HepG2 (cell line): ENCODE results near the gene TCF7L2. TPM values are rescaled to one million over a fixed set of nuclear protein-coding genes. Genes with fewer than 3 reads are reported as not detected.

Experiments
- ATAC-seq: fragments of 200-7000 bp; cut with Tn5 transposase; 3 replicates; pipeline ENCODE4 v1.9.1; 2020; ENCODE audit warnings: mild to moderate bottlenecking, moderate library complexity
- BruUV-seq: library from RNA; stranded (reverse); fragments of 400-500 nt; replicated peaks from 2 replicates; lab custom pipeline; 2021; lab: Mats Ljungman, UMichigan
- CTCF ChIA-PET: fragments of 300-600 bp; formaldehyde crosslinking; extraction: SDS; loops from one replicate; lab custom pipeline; 2021; ENCODE audit warnings: low total read pairs, inconsistent platforms, low intra/inter-chr PET ratio; lab: Yijun Ruan, JAX
- POLR2A ChIA-PET: fragments of 350-600 bp; sonication (Branson Sonifier 250); formaldehyde crosslinking; loops from one replicate; lab custom pipeline; 2020; ENCODE audit warnings: antibody characterized with exemption, inconsistent platforms; lab: Yijun Ruan, JAX
- DNase-seq: peaks from one replicate; pipeline ENCODE4 v3.0.0-alpha.2; 2015; ENCODE audit warnings: low spot score
- FAIRE-seq: peaks from 3 replicates; lab custom pipeline; 2011; peaks lifted over from hg19 to GRCh38; lab: Jason Lieb, UNC
- H2AFZ ChIP-seq: one replicate; pipeline ENCODE4 v1.6.1; 2011; ENCODE audit warnings: low read length, inconsistent platforms
- H3K27ac ChIP-seq: fragments of 300-600 bp; 3 replicates; pipeline ENCODE4 v1.8.0; 2011; ENCODE audit warnings: mixed run types, mild to moderate bottlenecking, mixed read lengths, low read length, inconsistent platforms; ENCODE audit not compliant: insufficient read depth; ENCODE audit errors: extremely low read length
- H3K27me3 ChIP-seq, 2 experiments: fragments of 200-600 bp in 1 of 2; 2 replicates in 1 of 2; 3 replicates in 1 of 2; pipeline versions ENCODE4 v1.6.0 to v1.8.0; 2011; ENCODE audit warnings: low read length in 2 of 2, mild to moderate bottlenecking in 2 of 2, moderate library complexity in 2 of 2, inconsistent platforms in 1 of 2; ENCODE audit not compliant: insufficient read depth in 2 of 2, control insufficient read depth in 1 of 2
- H3K36me3 ChIP-seq, 2 experiments: fragments of 200-600 bp in 1 of 2; replicated peaks in 1 of 2; 2 replicates in 1 of 2; 3 replicates in 1 of 2; pipeline versions ENCODE4 v1.5.1 to v1.8.0; 2011; ENCODE audit warnings: low read length in 2 of 2, inconsistent platforms in 1 of 2; ENCODE audit not compliant: insufficient read depth in 2 of 2, control insufficient read depth in 1 of 2
- H3K4me1 ChIP-seq: 2 replicates; pipeline ENCODE4 v1.5.1; 2012; ENCODE audit warnings: low read length, inconsistent platforms; ENCODE audit not compliant: insufficient read depth
- H3K4me2 ChIP-seq: 2 replicates; pipeline ENCODE4 v1.6.0; 2011; ENCODE audit warnings: low read depth, low read length, inconsistent platforms
- H3K4me3 ChIP-seq, 3 experiments: fragments of 200-600 bp in 1 of 3; sonication (generic), shearing (Covaris generic) in 1 of 3; replicated peaks in 1 of 3; 2 replicates each; pipeline ENCODE4 v1.5.1; 2011 to 2016; ENCODE audit warnings: low read length in 3 of 3, inconsistent platforms in 2 of 3, low read depth in 2 of 3, mild to moderate bottlenecking in 2 of 3, control low read depth in 1 of 3, mixed read lengths in 1 of 3; ENCODE audit not compliant: insufficient read depth in 1 of 3
- H3K79me2 ChIP-seq: one replicate; pipeline ENCODE4 v1.6.1; 2011; ENCODE audit warnings: low read length, inconsistent platforms; ENCODE audit not compliant: insufficient read depth
- H3K9ac ChIP-seq: 2 replicates; pipeline ENCODE4 v1.6.0; 2011; ENCODE audit warnings: mild to moderate bottlenecking, low read depth, low read length, inconsistent platforms; ENCODE audit not compliant: insufficient read depth
- H3K9me3 ChIP-seq: 2 replicates; pipeline ENCODE4 v1.5.1; 2012; ENCODE audit warnings: mild to moderate bottlenecking, low read length
- H4K20me1 ChIP-seq: 2 replicates; pipeline ENCODE4 v1.6.0; 2011; ENCODE audit warnings: inconsistent platforms, mild to moderate bottlenecking, low read length, moderate library complexity; ENCODE audit not compliant: insufficient read depth
- FOXK1 ChIP-seq: sonication (generic); formaldehyde crosslinking; IDR thresholded peaks from 2 replicates; pipeline ENCODE4 v1.4.0; 2020; ENCODE audit warnings: low read depth, missing genetic modification reagents, borderline replicate concordance
- GTF2F1 ChIP-seq: fragments of 150-350 bp; IDR thresholded peaks from 2 replicates; pipeline ENCODE4 v1.6.1; 2014; ENCODE audit warnings: low read length
- HES4 ChIP-seq: sonication (generic); formaldehyde crosslinking; IDR thresholded peaks from 2 replicates; pipeline ENCODE4 v1.9.0; 2021; ENCODE audit warnings: mild to moderate bottlenecking, missing genetic modification reagents, borderline replicate concordance
- HMGXB3 ChIP-seq: sonication (generic); formaldehyde crosslinking; IDR thresholded peaks from 2 replicates; pipeline ENCODE4 v1.4.0; 2020; ENCODE audit warnings: missing genetic modification reagents, borderline replicate concordance
- MTF2 ChIP-seq: sonication (generic); formaldehyde crosslinking; IDR thresholded peaks from 2 replicates; pipeline ENCODE4 v1.5.0; 2020; ENCODE audit warnings: missing genetic modification reagents, borderline replicate concordance
- PBX2 ChIP-seq: IDR thresholded peaks from 2 replicates; pipeline ENCODE4 v1.6.1; 2016; ENCODE audit warnings: control low read depth
- RARG ChIP-seq: sonication (generic); formaldehyde crosslinking; IDR thresholded peaks from 2 replicates; pipeline ENCODE4 v1.4.0; 2020; ENCODE audit warnings: low read depth, mild to moderate bottlenecking, missing genetic modification reagents
- SSRP1 ChIP-seq: IDR thresholded peaks from 2 replicates; pipeline ENCODE4 v1.6.1; 2016; ENCODE audit warnings: control low read depth
- TBP ChIP-seq: sonication (generic); formaldehyde crosslinking; IDR thresholded peaks from 2 replicates; pipeline ENCODE4 v1.5.0; 2020; ENCODE audit warnings: missing genetic modification reagents
- TEAD3 ChIP-seq: optimal IDR thresholded peaks from 2 replicates; pipeline ENCODE3; 2016; ENCODE audit warnings: borderline replicate concordance
- ZBTB38 ChIP-seq: sonication (generic); formaldehyde crosslinking; IDR thresholded peaks from 2 replicates; pipeline ENCODE4 v1.5.1; 2020; ENCODE audit warnings: mild to moderate bottlenecking, missing genetic modification reagents
- ZNF563 ChIP-seq: sonication (generic); formaldehyde crosslinking; IDR thresholded peaks from 2 replicates; pipeline ENCODE4 v1.8.0; 2022; ENCODE audit warnings: mild to moderate bottlenecking, moderate library complexity, missing genetic modification reagents
- WGBS: methylation state at CpG from one replicate; pipeline ENCODE4 v1.1.6; 2017; ENCODE audit warnings: low lambda C conversion rate; 5-methylcytosine and 5-hydroxymethylcytosine counted together
- in situ Hi-C: cut with HindIII; loops from 2 replicates; pipeline ENCODE4 v1.10.0; 2017; ENCODE audit warnings: low pct_unique_long_range_greater_than_20kb; ENCODE audit not compliant: extremely low pct_ligation_motif_present
- intact Hi-C: fragments of 100-400 bp; cut with micrococcal nuclease; formaldehyde crosslinking; loops from one replicate; pipeline ENCODE4 v1.10.0; 2022; ENCODE audit not compliant: unreplicated experiment
- polyA plus RNA-seq, 8 experiments: library from polyadenylated mRNA; depleted of rRNA in 3 of 8; stranded (reverse) in 7 of 8; unstranded in 1 of 8; fragments of >200 nt; fragmentation: Illumina TruSeq in 4 of 8; extraction: Trizol in 4 of 8; gene quantifications; 2 replicates each; pipeline versions ENCODE4 v1.2.1 to v1.2.3, GENCODE V29; 2011 to 2016; ENCODE audit warnings: low read depth in 4 of 8, missing spikeins in 1 of 8, mixed read lengths in 1 of 8; ENCODE audit not compliant: insufficient read depth in 1 of 8
- total RNA-seq, 5 experiments: library from RNA; depleted of rRNA; stranded (reverse); fragments of >200 nt; fragmentation: Illumina TruSeq; extraction: Trizol; gene quantifications; 2 replicates each; pipeline ENCODE4 v1.2.3, GENCODE V29; 2016; ENCODE audit warnings: low read depth in 1 of 5
- TF ChIP-seq, protein P1 (sequence below): IDR thresholded peaks from 2 replicates; pipeline ENCODE4 v1.6.1; 2012; ENCODE audit warnings: inconsistent platforms

TCF7L2 gene
- total and polyA plus RNA-seq, 2 of the 13 experiments (the other 11 are each of a cell fraction or from before 2014, with no cell fraction given): 3.9 to 13.7 TPM

- no peaks in the 10 kb centered on the region for H3K4me1 ChIP-seq
- no peak overlapping the region for H3K27ac ChIP-seq
- FAIRE-seq (no peak), DNase-seq (no peak), ATAC-seq (no peak)
- POLR2A ChIA-PET: no interaction called here
- H3K9me3 ChIP-seq: no peaks in the 10 kb centered on the region
- H3K27me3 ChIP-seq: no peaks in the 10 kb centered on the region
- in situ Hi-C loops: no loop called here
- no peak overlapping the region for H3K9ac ChIP-seq
- CTCF ChIA-PET: no interaction called here
- no TSS peak for BruUV-seq
- peaks cover 92% of the 10 kb centered on the region for H3K79me2 ChIP-seq
- intact Hi-C loops: no loop called here
- TF ChIP-seq ZBTB38 (CRISPR knock-in tag) (no peak), PBX2 (no peak), HMGXB3 (no peak), TEAD3 (CRISPR knock-in tag) (no peak), GTF2F1 (no peak), MTF2 (CRISPR knock-in tag) (no peak), HES4 (no peak), TBP (no peak), SSRP1 (no peak), FOXK1 (CRISPR knock-in tag) (no peak), RARG (no peak), ZNF563 (CRISPR knock-in tag) (no peak)
- TF ChIP-seq, protein P1, sequence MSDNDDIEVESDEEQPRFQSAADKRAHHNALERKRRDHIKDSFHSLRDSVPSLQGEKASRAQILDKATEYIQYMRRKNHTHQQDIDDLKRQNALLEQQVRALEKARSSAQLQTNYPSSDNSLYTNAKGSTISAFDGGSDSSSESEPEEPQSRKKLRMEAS: no peak
- peaks cover 69% of the 10 kb centered on the region for H4K20me1 ChIP-seq
- H2AFZ ChIP-seq: no peak overlapping the region
- WGBS: 97% methylated on average over 5 of the region's 5 CpGs
- no peak overlapping the region for H3K4me2 ChIP-seq
- peaks cover 15 to 37% of the 10 kb centered on the region in 2 experiments for H3K36me3 ChIP-seq
- H3K4me3 ChIP-seq: no peak overlapping the region
Observed at GRCh38 chr10:113047605-113047962, 97.5 kb downstream of the TCF7L2 start.
